Lung (tissue), 12 donors: Measurements from ENCODE around the gene ADGRV1. TPM values are rescaled to one million over a fixed set of nuclear protein-coding genes. Genes with fewer than 3 reads are reported as not detected.

Experiments used
- ATAC-seq: fragments of 200-7000 bp; cut with Tn5 transposase; one replicate; pipeline ENCODE4 v1.9.1; 2020; ENCODE audit warnings: moderate number of reproducible peaks; ENCODE audit not compliant: insufficient read depth, low FRiP score
- DNase-seq, 3 donors: peaks; one replicate each; pipeline ENCODE4 v3.0.0-alpha.2; 2013 to 2017
- H3K27ac ChIP-seq, 2 donors: one replicate each; pipeline ENCODE4 v1.5.1; 2013; ENCODE audit warnings: mild to moderate bottlenecking in 2 of 2, moderate library complexity in 2 of 2, control low read depth in 1 of 2, inconsistent platforms in 1 of 2, low read depth in 1 of 2, low read length in 1 of 2
- H3K27me3 ChIP-seq, 3 donors: one replicate each; pipeline ENCODE4 v1.5.1; 2013; ENCODE audit warnings: low read length in 2 of 3; ENCODE audit not compliant: control insufficient read depth in 3 of 3, insufficient read depth in 3 of 3
- H3K36me3 ChIP-seq, 4 donors: one replicate each; pipeline ENCODE4 v1.5.1; 2013; ENCODE audit warnings: low read length in 4 of 4, mild to moderate bottlenecking in 1 of 4, moderate library complexity in 1 of 4; ENCODE audit not compliant: control insufficient read depth in 4 of 4, insufficient read depth in 4 of 4
- H3K4me1 ChIP-seq, 5 donors: one replicate each; pipeline ENCODE4 v1.5.1; 2013; ENCODE audit warnings: low read length in 5 of 5, mild to moderate bottlenecking in 2 of 5, moderate library complexity in 1 of 5; ENCODE audit not compliant: control insufficient read depth in 5 of 5, insufficient read depth in 5 of 5
- H3K4me3 ChIP-seq: one replicate; pipeline ENCODE4 v1.5.1; 2013; ENCODE audit warnings: mild to moderate bottlenecking, control low read depth, moderate library complexity
- H3K9ac ChIP-seq, 2 donors: one replicate each; pipeline ENCODE4 v1.5.1; 2013; ENCODE audit warnings: low read length in 2 of 2, control low read depth in 1 of 2; ENCODE audit not compliant: insufficient read depth in 1 of 2
- H3K9me3 ChIP-seq, 4 donors: one replicate each; pipeline ENCODE4 v1.5.1; 2013; ENCODE audit warnings: low read length in 3 of 4, mild to moderate bottlenecking in 1 of 4, moderate library complexity in 1 of 4; ENCODE audit not compliant: control insufficient read depth in 4 of 4, insufficient read depth in 3 of 4
- WGBS, 2 donors: extraction: QIAGEN DNeasy Blood & Tissue Kit; methylation state at CpG; one replicate each; pipeline ENCODE4 v1.1.7; 2013; 5-methylcytosine and 5-hydroxymethylcytosine counted together
- polyA plus RNA-seq, 2 donors: library from polyadenylated mRNA; stranded (reverse); fragments of 200-250 nt; gene quantifications; one replicate each; pipeline ENCODE4 v1.2.1, GENCODE V29; 2013
- total RNA-seq, 2 donors: library from RNA; depleted of rRNA in 1 of 2; stranded (reverse); fragments of >200 nt in 1 of 2; gene quantifications; one replicate each; pipeline ENCODE4 v1.2.1, GENCODE V29; 2014 to 2021
- TF ChIP-seq, protein P1 (sequence below): IDR thresholded peaks from 2 replicates; pipeline ENCODE4 v1.5.1; 2012; ENCODE audit warnings: mild to moderate bottlenecking; ENCODE audit errors: control extremely low read depth, extremely low read depth
- donor health status: control.
- donor health status: control.
- donor health status: Bipolar disorder and iron deficiency.
- donor health status: healthy.
- donor health status: DM: yes; HTN: yes; CAD: no.

Gene ADGRV1
- total and polyA plus RNA-seq, 4 donors: 3.6 to 66.2 (median 28.2) TPM

DNA sequence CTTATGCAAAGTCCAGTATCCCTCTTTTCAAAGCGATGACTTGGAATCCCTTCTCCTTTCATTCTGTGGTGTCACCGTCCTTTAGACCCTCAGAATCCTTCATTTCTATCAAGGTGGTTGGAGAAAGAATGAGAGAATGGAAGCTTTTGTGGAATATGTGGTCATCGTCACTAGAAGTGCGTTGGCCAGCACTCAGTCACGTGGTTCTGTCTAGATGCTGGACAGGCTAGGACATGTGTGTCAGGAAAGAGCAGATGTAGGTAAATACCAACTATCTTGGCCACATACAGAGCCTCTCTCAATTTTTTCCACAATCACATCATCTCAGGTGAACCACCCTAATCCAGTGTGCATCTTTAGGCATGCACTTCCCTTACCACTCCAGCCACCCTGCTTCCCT, 618.5 kb downstream of the ADGRV1 start:
- WGBS, 2 donors: 96 to 98% methylated on average over 5 of the region's 5 CpGs

GRCh38 chr5:91177639-91178038, 619.0 kb downstream of the ADGRV1 start:
- Histone ChIP-seq H3K4me1 (no peaks in the 10 kb centered on the region), H3K9ac (no peak overlapping the region), H3K27ac (no peak overlapping the region), H3K9me3 (no peaks in the 10 kb centered on the region), H3K4me3 (no peak overlapping the region), H3K36me3 (no peaks in the 10 kb centered on the region), H3K27me3 (no peaks in the 10 kb centered on the region)
- TF ChIP-seq, protein P1, sequence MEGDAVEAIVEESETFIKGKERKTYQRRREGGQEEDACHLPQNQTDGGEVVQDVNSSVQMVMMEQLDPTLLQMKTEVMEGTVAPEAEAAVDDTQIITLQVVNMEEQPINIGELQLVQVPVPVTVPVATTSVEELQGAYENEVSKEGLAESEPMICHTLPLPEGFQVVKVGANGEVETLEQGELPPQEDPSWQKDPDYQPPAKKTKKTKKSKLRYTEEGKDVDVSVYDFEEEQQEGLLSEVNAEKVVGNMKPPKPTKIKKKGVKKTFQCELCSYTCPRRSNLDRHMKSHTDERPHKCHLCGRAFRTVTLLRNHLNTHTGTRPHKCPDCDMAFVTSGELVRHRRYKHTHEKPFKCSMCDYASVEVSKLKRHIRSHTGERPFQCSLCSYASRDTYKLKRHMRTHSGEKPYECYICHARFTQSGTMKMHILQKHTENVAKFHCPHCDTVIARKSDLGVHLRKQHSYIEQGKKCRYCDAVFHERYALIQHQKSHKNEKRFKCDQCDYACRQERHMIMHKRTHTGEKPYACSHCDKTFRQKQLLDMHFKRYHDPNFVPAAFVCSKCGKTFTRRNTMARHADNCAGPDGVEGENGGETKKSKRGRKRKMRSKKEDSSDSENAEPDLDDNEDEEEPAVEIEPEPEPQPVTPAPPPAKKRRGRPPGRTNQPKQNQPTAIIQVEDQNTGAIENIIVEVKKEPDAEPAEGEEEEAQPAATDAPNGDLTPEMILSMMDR: no peak
- DNase-seq (no peak), ATAC-seq (no peak)
- 92 to 95% methylated on average over 3 of the region's 3 CpGs for WGBS, 2 donors

More for the DNA sequence above, 618.5 kb downstream of the ADGRV1 start:
- no peaks in the 10 kb centered on the region for H3K9me3 ChIP-seq
- no peak for ATAC-seq
- TF ChIP-seq, protein P1: no peak
- no peaks in the 10 kb centered on the region for H3K36me3 ChIP-seq
- H3K4me1 ChIP-seq: no peaks in the 10 kb centered on the region
- no peaks in the 10 kb centered on the region for H3K27me3 ChIP-seq
- H3K4me3 ChIP-seq: no peak overlapping the region
- H3K9ac ChIP-seq: no peak overlapping the region
- no peak for DNase-seq
- no peak overlapping the region for H3K27ac ChIP-seq

- TF ChIP-seq, protein P1: no peak
- Histone ChIP-seq H3K27ac (no peak overlapping the region), H3K9me3 (no peaks in the 10 kb centered on the region), H3K4me1 (no peaks in the 10 kb centered on the region), H3K9ac (no peak overlapping the region), H3K36me3 (no peaks in the 10 kb centered on the region), H3K4me3 (no peak overlapping the region), H3K27me3 (no peaks in the 10 kb centered on the region)
- no peak for DNase-seq
- no peak for ATAC-seq
- 25 to 51% methylated on average over 2 of the region's 2 CpGs for WGBS, 2 donors
These were observed 619.9 kb downstream of the ADGRV1 start for GRCh38 chr5:91178461-91178860.

- Histone ChIP-seq H3K9ac (no peak overlapping the region), H3K4me3 (no peak overlapping the region), H3K9me3 (no peaks in the 10 kb centered on the region), H3K27ac (no peak overlapping the region), H3K27me3 (no peaks in the 10 kb centered on the region), H3K4me1 (no peaks in the 10 kb centered on the region), H3K36me3 (no peaks in the 10 kb centered on the region)
- DNase-seq (no peak), ATAC-seq (no peak)
- WGBS, 2 donors: 88 to 94% methylated on average over 1 of the region's 1 CpG
- TF ChIP-seq, protein P1: no peak
These were observed 620.4 kb downstream of the ADGRV1 start for GRCh38 chr5:91179018-91179417.
